ENCODE results near the gene CACNA1G. TPM values are rescaled to one million over a fixed set of nuclear protein-coding genes. Genes with fewer than 3 reads are reported as not detected.

CACNA1G gene
- total RNA-seq, 1 experiment from 2014 or later = 0.04 TPM

DNA sequence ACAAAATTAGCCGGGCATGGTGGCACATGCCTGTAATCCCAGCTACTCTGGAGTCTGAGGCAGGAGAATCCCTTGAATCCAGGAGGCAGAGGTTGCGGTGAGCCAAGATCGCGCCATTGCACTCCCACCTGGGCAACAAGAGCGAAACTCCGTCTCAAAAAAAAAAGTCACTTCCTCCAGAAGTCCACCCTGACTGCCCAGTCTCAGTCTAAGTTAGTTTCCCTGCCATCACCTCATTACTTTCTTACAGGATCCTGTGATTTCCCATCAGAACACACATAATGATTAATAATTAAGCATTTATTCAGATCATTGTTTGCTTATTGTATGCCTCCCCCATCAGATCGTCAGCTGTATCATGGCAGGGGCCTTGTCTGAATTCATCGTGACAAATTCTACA is 105.8 kb downstream of the CACNA1G start:
- intact Hi-C loops (cut with micrococcal nuclease) = no loop called here
- no TSS peak for BruUV-seq (replicated peaks)
- ATAC-seq (no peak), DNase-seq (no peak)
- Histone ChIP-seq H3K4me1 (ENCODE audit: insufficient read depth, low read length) (peaks cover 32% of the 10 kb centered on the region), H3K4me2 (ENCODE audit: low read length) (no peak overlapping the region), H3K9me2 (replicated peaks; ENCODE audit: low read length) (no peaks in the 10 kb centered on the region), H3K27me3 (ENCODE audit: low read length) (no peaks in the 10 kb centered on the region), H4K20me1 (ENCODE audit: low read length) (no peaks in the 10 kb centered on the region), H3K9ac (ENCODE audit: low read length) (no peak overlapping the region), H3F3A (ENCODE audit: low read length, unreplicated experiment) (no peaks in the 10 kb centered on the region), H3K36me3 (ENCODE audit: low read depth, low read length) (no peaks in the 10 kb centered on the region), H3K9me3 (ENCODE audit: low read length) (no peaks in the 10 kb centered on the region), H3K79me2 (ENCODE audit: low read length) (no peaks in the 10 kb centered on the region), H3K27ac (ENCODE audit: low read length) (no peak overlapping the region), H3K4me3 (ENCODE audit: low read length) (no peak overlapping the region), H2AFZ (ENCODE audit: low read length) (no peak overlapping the region)
- CTCF ChIA-PET = no interaction called here
- POLR2A ChIA-PET (ENCODE audit: unreplicated experiment) = no interaction called here
- TF ChIP-seq EZH2 (IDR thresholded peaks at IDR 0.05; ENCODE audit: low read length, unreplicated experiment) = no peak
- TF ChIP-seq EZH2phosphoT487 (IDR thresholded peaks at IDR 0.05; ENCODE audit: borderline replicate concordance, low read length) = no peak
- TF ChIP-seq, protein P1, sequence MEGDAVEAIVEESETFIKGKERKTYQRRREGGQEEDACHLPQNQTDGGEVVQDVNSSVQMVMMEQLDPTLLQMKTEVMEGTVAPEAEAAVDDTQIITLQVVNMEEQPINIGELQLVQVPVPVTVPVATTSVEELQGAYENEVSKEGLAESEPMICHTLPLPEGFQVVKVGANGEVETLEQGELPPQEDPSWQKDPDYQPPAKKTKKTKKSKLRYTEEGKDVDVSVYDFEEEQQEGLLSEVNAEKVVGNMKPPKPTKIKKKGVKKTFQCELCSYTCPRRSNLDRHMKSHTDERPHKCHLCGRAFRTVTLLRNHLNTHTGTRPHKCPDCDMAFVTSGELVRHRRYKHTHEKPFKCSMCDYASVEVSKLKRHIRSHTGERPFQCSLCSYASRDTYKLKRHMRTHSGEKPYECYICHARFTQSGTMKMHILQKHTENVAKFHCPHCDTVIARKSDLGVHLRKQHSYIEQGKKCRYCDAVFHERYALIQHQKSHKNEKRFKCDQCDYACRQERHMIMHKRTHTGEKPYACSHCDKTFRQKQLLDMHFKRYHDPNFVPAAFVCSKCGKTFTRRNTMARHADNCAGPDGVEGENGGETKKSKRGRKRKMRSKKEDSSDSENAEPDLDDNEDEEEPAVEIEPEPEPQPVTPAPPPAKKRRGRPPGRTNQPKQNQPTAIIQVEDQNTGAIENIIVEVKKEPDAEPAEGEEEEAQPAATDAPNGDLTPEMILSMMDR (conservative IDR thresholded peaks at IDR 0.05; ENCODE audit: low read depth, low read length) = no peak

DNA sequence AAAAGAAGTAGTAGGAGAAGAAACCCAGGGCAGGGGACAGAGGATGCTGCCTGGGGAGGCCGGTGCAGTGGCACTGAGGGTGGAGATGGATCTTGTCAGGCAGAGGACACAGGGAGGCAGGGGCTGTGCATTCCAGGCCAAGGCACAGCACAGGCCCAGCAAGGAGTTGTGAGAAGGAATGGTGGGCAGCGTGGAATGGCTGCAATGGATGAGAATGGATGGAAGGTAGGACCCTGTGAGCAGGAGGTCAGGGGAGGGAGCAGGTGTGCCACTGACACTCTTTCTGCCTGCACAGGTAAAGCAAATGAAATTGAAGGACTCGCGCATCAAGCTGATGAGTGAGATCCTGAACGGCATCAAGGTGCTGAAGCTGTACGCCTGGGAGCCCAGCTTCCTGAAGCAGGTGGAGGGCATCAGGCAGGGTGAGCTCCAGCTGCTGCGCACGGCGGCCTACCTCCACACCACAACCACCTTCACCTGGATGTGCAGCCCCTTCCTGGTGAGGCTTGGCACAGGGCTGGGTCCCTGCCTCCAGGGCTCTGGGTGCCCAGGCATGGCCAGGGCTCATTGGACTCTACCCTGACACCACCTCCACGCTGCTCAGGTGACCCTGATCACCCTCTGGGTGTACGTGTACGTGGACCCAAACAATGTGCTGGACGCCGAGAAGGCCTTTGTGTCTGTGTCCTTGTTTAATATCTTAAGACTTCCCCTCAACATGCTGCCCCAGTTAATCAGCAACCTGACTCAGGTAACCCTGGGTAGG is 106.9 kb downstream of the CACNA1G start:
- intact Hi-C loops (cut with micrococcal nuclease) = no loop called here
- Histone ChIP-seq H3K9ac (ENCODE audit: low read length) (no peak overlapping the region), H3K27ac (ENCODE audit: low read length) (no peak overlapping the region), H3F3A (ENCODE audit: low read length, unreplicated experiment) (no peaks in the 10 kb centered on the region), H3K4me1 (ENCODE audit: insufficient read depth, low read length) (peaks cover 23% of the 10 kb centered on the region), H3K79me2 (ENCODE audit: low read length) (no peaks in the 10 kb centered on the region), H3K36me3 (ENCODE audit: low read depth, low read length) (no peaks in the 10 kb centered on the region), H3K4me2 (ENCODE audit: low read length) (peak overlapping the region; percentile 59), H4K20me1 (ENCODE audit: low read length) (no peaks in the 10 kb centered on the region), H3K27me3 (ENCODE audit: low read length) (no peaks in the 10 kb centered on the region), H2AFZ (ENCODE audit: low read length) (no peak overlapping the region), H3K9me2 (replicated peaks; ENCODE audit: low read length) (no peaks in the 10 kb centered on the region), H3K9me3 (ENCODE audit: low read length) (no peaks in the 10 kb centered on the region), H3K4me3 (ENCODE audit: low read length) (no peak overlapping the region)
- TF ChIP-seq EZH2 (IDR thresholded peaks at IDR 0.05; ENCODE audit: low read length, unreplicated experiment) = no peak
- no peak for TF ChIP-seq EZH2phosphoT487 (IDR thresholded peaks at IDR 0.05; ENCODE audit: borderline replicate concordance, low read length)
- TF ChIP-seq, protein P1 (conservative IDR thresholded peaks at IDR 0.05; ENCODE audit: low read depth, low read length) = no peak
- no peak for ATAC-seq
- ChIA-PET CTCF (no interaction called here), POLR2A (ENCODE audit: unreplicated experiment) (no interaction called here)
- no peak for DNase-seq
- BruUV-seq (replicated peaks) = no TSS peak

Data from PC-3 (cell line).